Measurements from ENCODE around the gene SPEF1. TPM values are rescaled to one million over a fixed set of nuclear protein-coding genes. Genes with fewer than 3 reads are reported as not detected.

Gene SPEF1
- total and polyA plus RNA-seq, 10 of the 15 experiments (the other 5 are each of a cell fraction or from before 2014, with no cell fraction given): 0.12 TPM; not detected in 9

DNA sequence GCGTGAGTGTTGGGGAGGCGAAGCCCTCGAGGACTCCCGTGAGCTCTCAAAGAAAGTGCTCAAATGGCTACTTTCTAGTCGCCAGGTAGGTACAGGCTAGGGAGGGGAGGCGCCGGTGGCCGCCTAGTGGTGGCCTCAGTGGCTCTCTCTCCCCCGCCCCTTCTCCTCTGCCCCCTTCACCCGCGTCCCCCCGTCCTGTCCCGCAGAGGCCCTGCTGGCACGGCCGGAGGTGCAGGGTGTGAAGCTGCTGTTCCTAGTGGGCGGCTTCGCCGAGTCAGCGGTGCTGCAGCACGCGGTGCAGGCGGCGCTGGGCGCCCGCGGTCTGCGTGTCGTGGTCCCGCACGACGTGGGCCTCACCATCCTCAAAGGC, 30.0 kb downstream of the SPEF1 start (continued):
- TF ChIP-seq, protein P1, sequence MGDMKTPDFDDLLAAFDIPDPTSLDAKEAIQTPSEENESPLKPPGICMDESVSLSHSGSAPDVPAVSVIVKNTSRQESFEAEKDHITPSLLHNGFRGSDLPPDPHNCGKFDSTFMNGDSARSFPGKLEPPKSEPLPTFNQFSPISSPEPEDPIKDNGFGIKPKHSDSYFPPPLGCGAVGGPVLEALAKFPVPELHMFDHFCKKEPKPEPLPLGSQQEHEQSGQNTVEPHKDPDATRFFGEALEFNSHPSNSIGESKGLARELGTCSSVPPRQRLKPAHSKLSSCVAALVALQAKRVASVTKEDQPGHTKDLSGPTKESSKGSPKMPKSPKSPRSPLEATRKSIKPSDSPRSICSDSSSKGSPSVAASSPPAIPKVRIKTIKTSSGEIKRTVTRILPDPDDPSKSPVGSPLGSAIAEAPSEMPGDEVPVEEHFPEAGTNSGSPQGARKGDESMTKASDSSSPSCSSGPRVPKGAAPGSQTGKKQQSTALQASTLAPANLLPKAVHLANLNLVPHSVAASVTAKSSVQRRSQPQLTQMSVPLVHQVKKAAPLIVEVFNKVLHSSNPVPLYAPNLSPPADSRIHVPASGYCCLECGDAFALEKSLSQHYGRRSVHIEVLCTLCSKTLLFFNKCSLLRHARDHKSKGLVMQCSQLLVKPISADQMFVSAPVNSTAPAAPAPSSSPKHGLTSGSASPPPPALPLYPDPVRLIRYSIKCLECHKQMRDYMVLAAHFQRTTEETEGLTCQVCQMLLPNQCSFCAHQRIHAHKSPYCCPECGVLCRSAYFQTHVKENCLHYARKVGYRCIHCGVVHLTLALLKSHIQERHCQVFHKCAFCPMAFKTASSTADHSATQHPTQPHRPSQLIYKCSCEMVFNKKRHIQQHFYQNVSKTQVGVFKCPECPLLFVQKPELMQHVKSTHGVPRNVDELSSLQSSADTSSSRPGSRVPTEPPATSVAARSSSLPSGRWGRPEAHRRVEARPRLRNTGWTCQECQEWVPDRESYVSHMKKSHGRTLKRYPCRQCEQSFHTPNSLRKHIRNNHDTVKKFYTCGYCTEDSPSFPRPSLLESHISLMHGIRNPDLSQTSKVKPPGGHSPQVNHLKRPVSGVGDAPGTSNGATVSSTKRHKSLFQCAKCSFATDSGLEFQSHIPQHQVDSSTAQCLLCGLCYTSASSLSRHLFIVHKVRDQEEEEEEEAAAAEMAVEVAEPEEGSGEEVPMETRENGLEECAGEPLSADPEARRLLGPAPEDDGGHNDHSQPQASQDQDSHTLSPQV (IDR thresholded peaks at IDR 0.05): no peak
- TF ChIP-seq CHD4 (IDR thresholded peaks at IDR 0.05): no peak
- no peak for TF ChIP-seq TARDBP (IDR thresholded peaks at IDR 0.05; ENCODE audit: borderline replicate concordance)
- no peak for TF ChIP-seq BCL3 (IDR thresholded peaks at IDR 0.05; ENCODE audit: borderline replicate concordance, insufficient read depth, low read depth, low read length, poor library complexity, severe bottlenecking)
- no peak for TF ChIP-seq SP1 (IDR thresholded peaks at IDR 0.05; ENCODE audit: low read depth, low read length)
- TF ChIP-seq CEBPB (IDR thresholded peaks at IDR 0.05; ENCODE audit: borderline replicate concordance in 1 of 2, low read depth in 2 of 2, low read length in 2 of 2): no peak
- no peak for TF ChIP-seq PAX5 (IDR thresholded peaks at IDR 0.05; ENCODE audit: borderline replicate concordance, low read depth, low read length)
